MV-4-11 (cell line): ENCODE results near the gene H1-8.

Source experiments
- DNase-seq: peaks from one replicate; lab custom pipeline; 2025; lab: John Stamatoyannopoulos, UW

Gene H1-8

GRCh38 chr3:129593595-129594339 is 50.8 kb downstream of the H1-8 start:
- peak; percentile 94 for DNase-seq

GRCh38 chr3:129594409-129594808 is 51.4 kb downstream of the H1-8 start:
- DNase-seq, result no peak

GRCh38 chr3:129594907-129595390 is 52.0 kb downstream of the H1-8 start:
- DNase-seq, result no peak

GRCh38 chr3:129595544-129596193 is 52.7 kb downstream of the H1-8 start:
- DNase-seq, result no peak

- DNase-seq, result peak; percentile 89
Observed at GRCh38 chr3:129596194-129597086, 53.5 kb downstream of the H1-8 start.

GRCh38 chr3:129597087-129597999 is 54.4 kb downstream of the H1-8 start:
- no peak for DNase-seq

- DNase-seq, result no peak
Observed at GRCh38 chr3:129598000-129598381, 55.0 kb downstream of the H1-8 start.

- DNase-seq, result no peak
Observed at GRCh38 chr3:129598484-129598883, 55.5 kb downstream of the H1-8 start.

GRCh38 chr3:129599073-129599472 is 56.1 kb downstream of the H1-8 start:
- DNase-seq, result no peak

- peak; percentile 87 for DNase-seq
Observed at GRCh38 chr3:129599607-129600006, 56.6 kb downstream of the H1-8 start.

- DNase-seq, result no peak
Observed at GRCh38 chr3:129600348-129600747, 57.4 kb downstream of the H1-8 start.
